HK-2 (cell line): ENCODE results near the gene AFF3.

Experiments
- DNase-seq: peaks from one replicate; pipeline ENCODE4 v3.0.0-alpha.2; 2018; ENCODE audit not compliant: unreplicated experiment

Gene AFF3

GRCh38 chr2:99881901-99882591 lies 260.3 kb downstream of the AFF3 start:
- DNase-seq, result peak; percentile 58

GRCh38 chr2:99880964-99881294 lies 261.5 kb downstream of the AFF3 start:
- DNase-seq, result no peak

- peak; percentile 84 for DNase-seq
Observed at GRCh38 chr2:99880148-99880963, 262.0 kb downstream of the AFF3 start.

- no peak for DNase-seq
Observed at GRCh38 chr2:99879481-99879880, 262.9 kb downstream of the AFF3 start.

GRCh38 chr2:99878581-99879350 lies 263.6 kb downstream of the AFF3 start:
- DNase-seq, result no peak

GRCh38 chr2:99877963-99878362 lies 264.4 kb downstream of the AFF3 start:
- DNase-seq, result no peak

- no peak for DNase-seq
Observed at GRCh38 chr2:99876956-99877355, 265.4 kb downstream of the AFF3 start.

- DNase-seq, result no peak
Observed at GRCh38 chr2:99875627-99876201, 266.7 kb downstream of the AFF3 start.

- no peak for DNase-seq
Observed at GRCh38 chr2:99868260-99868659, 274.1 kb downstream of the AFF3 start.

GRCh38 chr2:99867770-99868169 lies 274.6 kb downstream of the AFF3 start:
- peak; percentile 74 for DNase-seq

GRCh38 chr2:99865818-99866676 lies 276.3 kb downstream of the AFF3 start:
- DNase-seq, result peak; percentile 60

- no peak for DNase-seq
Observed at GRCh38 chr2:99864561-99865553, 277.5 kb downstream of the AFF3 start.

GRCh38 chr2:99863903-99864270 lies 278.5 kb downstream of the AFF3 start:
- DNase-seq, result no peak

- no peak for DNase-seq
Observed at GRCh38 chr2:99863236-99863902, 279.0 kb downstream of the AFF3 start.

GRCh38 chr2:99862566-99862965 lies 279.8 kb downstream of the AFF3 start:
- no peak for DNase-seq

- DNase-seq, result no peak
Observed at GRCh38 chr2:99861376-99861760, 281.0 kb downstream of the AFF3 start.

- DNase-seq, result no peak
Observed at GRCh38 chr2:99860720-99861375, 281.5 kb downstream of the AFF3 start.

GRCh38 chr2:99858951-99859596 lies 283.3 kb downstream of the AFF3 start:
- no peak for DNase-seq
